GM19035 (cell line): Measurements from ENCODE around the gene ENOX1.

Source experiments
- ATAC-seq: cut with Tn5 transposase; IDR thresholded peaks from one replicate; pipeline ENCODE4 v1.9.1; 2021; ENCODE audit not compliant: unreplicated experiment

Gene ENOX1

GRCh38 chr13:43676320-43676719, 110.5 kb downstream of the ENOX1 start:
- peak; percentile 93 for ATAC-seq

DNA sequence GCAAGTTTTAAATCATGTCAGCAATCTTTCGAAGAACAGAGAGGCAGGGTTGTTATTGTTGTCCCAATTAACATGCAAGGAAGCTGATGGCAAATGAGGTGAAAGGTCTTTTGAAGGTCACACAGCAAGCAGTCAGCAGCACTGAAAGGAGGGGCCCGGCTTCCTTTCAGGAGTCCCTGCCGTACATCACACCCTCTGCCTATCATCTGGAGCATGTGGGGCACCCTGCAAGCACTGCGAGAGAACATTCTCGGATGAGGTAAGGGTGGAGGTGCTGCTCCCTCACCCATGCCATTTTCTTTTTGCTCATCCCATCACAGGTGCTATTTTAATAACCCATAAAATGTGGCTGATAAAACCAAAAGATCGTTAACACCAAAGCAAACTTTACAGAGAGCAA, 111.2 kb downstream of the ENOX1 start:
- ATAC-seq: no peak

- no peak for ATAC-seq
Observed at GRCh38 chr13:43669964-43670363, 116.8 kb downstream of the ENOX1 start.

DNA sequence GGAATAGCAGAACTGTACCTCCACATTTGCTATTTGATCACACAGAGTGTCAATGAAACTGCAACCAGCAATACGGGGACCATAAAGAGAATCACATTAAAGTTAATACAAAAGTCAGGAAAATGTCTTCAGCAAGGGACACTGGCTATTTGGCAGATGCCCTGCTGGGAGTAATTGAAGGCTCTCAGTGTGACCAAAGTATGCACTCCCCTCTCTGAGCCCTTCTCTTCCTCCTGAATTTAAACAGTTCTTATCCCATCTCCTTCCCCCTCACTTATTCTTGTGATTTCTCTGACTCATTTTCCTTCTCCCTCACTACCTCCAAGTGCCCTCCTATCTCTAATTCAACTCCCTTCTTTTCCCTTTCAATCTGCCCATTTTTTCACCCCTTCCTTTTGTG, 117.7 kb downstream of the ENOX1 start:
- ATAC-seq: no peak

DNA sequence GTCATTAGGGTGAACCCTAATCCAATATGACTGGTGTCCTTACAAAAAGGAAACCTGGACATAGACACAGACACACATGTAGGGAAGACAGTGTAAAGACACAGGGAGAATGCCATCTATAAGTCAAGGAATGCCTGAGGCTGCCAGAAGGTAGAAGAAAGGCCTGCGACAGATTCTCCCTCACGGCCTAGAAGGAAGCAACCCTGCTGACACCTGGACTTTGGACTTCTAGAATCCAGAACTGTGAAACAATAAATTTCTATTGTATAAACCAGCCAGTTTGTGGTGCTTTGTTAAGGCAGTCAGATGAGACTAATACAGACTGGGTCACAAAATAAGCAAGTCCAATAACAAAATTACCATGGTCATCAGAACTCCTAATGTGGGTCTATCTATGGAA, 120.4 kb downstream of the ENOX1 start:
- no peak for ATAC-seq

DNA sequence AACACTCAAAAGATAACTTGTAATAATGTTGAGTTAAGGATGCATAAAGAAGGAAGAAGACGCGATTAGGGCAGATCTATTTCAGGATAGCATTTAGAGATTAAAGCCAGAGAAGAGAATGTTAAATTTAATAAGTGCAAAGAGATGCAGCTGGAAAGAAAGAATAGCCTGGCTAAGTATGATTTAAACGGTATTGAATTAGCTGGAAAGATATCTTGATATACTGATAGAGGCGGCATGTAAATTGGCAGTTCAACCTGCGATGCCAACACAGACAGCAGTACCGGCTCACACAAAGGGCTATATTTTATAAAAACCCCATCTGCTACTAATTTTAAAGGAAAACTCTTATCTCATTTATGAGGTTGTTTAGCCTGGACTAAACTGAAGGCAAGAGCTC, 121.4 kb downstream of the ENOX1 start:
- no peak for ATAC-seq

DNA sequence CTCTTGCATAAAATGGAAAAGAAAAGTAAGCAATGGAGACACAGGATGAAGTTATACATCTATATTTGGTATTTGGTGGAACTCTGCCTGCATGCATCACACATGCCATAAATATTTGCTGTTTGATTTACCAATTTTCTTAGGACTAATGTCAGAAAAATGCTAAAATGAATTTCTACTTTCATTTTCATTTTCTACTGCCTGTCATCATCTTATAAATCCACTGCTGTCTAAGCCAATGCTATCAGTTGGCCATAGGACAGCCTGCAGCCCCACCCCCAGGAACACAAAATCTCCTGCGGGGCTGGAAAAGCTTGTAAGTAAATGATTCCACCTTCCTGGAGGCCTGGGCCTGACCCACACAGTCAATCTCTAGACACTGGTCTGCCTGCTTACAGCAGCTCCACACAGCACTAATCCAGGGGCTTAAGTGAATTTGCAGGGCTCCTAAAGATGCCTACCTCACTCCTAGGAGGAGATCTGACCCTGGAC, 122.0 kb downstream of the ENOX1 start:
- no peak for ATAC-seq

DNA sequence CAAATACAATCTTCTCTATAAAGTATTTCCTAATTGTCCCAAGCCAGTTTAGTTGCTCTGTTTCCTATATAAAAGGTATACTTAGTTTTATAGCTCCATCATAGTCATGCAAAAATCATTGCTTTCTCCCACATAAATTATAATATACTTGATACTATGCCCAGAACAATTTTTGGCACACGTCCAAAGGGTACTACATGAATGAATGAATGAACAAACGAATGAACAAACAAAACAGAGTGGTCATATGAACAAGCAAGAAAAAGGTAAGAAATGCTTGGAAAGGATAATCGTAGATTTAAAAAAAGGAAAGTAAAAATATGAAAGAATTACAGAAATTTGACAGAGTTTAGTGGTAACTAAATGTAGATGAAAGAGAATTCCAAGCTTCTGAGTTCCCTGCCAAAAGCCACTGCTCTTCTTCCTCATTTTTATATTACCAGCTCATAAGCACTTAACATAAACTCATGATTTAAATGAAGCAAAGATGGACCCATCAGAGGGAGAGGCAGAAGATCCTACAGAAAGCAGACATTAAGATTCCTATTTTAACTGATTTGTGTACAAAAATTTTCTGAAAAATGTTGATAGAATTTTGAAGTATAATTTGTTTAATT, 123.2 kb downstream of the ENOX1 start:
- no peak for ATAC-seq

GRCh38 chr13:43662976-43663375, 123.8 kb downstream of the ENOX1 start:
- ATAC-seq: no peak

DNA sequence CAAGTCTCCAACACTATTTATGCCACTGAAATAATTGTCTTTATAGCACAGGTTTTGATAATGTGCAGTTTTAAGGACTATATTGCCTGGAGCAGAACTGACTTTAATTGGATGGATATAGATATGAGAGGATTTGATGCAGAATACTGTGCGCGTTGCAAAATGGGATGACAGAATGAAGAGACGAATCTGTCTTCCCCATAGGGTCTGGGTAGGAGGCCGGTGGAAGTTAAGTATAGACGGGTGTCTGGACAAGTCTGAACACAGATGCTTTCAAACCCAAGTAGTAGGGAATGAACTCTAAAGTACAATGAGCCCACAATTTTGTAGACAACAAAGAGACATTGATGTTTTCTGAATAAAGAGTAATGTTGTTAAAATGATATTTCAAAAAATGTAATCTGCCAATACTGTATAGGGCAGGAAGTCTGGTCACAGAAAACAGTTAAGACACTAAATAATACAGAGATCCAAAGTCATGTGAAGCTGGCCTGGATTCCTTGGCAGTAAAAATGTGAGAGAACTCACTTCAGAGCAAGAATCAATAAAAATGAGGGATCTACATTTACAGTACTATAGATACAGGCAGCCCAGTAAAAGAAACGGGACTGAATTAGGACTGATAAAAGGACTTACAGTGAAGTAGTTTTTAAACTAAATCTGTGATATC, 125.5 kb downstream of the ENOX1 start:
- no peak for ATAC-seq

- ATAC-seq: no peak
Observed at GRCh38 chr13:43657485-43657884, 129.3 kb downstream of the ENOX1 start.

DNA sequence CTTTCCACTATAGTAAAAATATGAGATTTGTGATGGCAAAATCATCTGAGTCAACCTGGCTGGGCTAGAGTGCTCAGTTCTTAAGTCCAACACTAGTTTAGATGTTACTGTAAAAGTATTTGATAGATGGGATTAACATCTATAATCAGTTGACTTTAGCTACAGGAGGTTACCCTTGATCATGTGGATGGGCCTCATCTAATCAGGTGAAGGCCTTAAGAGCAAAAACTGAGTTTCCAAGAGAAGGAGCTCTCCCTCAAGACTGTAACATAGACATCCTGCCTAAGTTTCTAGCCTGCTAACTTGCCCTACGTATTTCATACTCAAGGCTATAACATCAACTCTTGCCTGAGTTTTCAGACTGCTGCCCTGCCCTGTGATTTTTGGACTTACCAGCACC, 132.8 kb downstream of the ENOX1 start:
- no peak for ATAC-seq

- no peak for ATAC-seq
Observed at GRCh38 chr13:43653395-43653794, 133.4 kb downstream of the ENOX1 start.

DNA sequence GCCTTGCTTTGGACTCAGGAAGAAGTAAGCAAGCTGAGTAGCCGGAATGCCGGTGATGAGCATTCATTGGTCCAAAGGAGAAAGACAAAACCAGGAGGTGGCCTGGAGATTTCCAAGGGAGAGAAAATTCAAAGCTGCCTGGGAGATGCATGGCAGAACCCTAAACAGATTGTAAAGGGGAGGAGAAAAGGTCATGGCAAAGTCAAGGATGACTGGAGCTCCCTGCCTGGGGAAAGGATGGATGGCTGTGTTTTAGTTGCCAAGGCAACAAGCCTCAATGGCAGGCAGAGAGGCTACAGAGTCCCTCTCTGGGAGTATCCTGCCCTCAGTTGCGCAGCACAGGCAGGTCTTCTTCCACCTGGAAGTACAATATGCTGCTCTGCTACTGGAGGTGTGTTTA, 134.0 kb downstream of the ENOX1 start:
- no peak for ATAC-seq

DNA sequence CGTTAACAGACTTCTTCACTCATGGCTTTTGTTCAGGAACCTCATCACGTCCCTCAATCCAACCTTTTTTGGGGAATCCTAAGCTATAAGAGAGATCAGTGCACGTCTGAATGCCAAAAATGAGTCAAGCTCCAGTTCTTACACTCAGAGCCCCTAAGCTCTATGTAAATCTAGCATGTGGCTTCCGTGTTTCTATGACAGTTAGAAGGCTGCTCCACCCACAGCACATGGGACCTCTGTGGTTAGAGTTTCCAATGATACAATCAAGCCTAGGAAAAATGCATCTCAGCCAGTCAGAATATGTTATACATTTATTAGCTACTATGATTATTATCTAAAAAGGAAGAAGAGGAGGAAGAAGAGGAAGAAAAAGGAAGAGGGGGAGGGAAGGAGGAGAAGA, 135.9 kb downstream of the ENOX1 start:
- no peak for ATAC-seq

DNA sequence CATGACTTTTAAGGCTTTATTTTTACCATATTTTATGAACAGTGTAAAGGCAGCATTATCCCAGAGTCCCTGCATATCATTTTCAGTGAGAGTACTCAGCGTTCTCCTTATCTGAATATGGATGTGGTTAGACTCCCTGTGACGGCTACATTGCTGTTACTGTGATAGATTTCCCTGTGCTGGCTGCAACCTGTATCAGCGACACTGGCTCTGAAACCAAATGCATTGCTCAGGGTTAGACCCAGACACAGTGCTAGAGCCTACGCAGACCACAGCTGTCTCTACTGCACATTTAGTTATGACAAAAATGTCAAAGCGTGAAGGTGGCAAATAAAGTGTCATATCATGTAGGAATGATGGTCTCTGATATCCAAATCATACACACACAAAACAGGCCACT, 138.0 kb downstream of the ENOX1 start:
- no peak for ATAC-seq

DNA sequence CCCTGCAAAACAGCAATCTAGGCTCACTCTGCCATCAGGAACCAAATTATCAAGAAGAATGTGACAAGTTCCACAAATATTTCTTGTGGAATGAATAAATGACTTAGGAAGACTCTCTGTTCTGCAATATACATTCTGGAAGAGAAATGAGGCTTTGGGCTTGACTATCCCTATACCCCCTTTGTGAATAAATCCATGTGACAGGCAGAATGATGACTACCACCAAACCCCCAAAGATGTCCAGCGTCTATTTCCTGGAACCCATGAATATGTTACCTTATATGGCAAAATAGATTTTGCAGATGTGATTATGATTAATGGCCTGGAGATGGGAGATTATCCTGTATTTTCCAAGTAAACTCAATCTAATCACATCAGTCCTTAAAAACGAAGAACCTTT, 139.3 kb downstream of the ENOX1 start:
- ATAC-seq: no peak

GRCh38 chr13:43640476-43640875, 146.3 kb downstream of the ENOX1 start:
- ATAC-seq: no peak

GRCh38 chr13:43631106-43631505, 155.7 kb downstream of the ENOX1 start:
- no peak for ATAC-seq

- ATAC-seq: no peak
Observed at GRCh38 chr13:43629691-43630480, 156.9 kb downstream of the ENOX1 start.

GRCh38 chr13:43626994-43627393, 159.8 kb downstream of the ENOX1 start:
- no peak for ATAC-seq

DNA sequence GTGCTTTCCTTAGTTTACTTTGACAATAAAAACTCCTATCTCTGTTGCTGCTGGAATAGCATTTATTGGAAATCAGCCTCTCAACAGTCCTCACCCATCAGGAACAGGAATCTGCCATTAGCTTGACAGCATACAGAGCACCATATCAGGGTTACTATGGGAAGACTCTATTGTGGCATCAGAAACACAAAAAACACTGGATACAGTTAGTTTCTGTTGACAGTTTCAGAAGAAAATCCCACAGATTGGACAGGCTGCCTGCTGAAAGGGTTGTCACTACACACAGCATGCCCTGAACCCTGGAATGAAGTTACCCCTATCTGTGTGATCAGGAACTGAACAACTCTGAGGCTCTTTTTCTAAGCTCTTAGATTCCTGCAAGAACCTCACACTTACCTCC, 172.7 kb downstream of the ENOX1 start:
- ATAC-seq: no peak
